ENCODE results near the gene PPFIA4.

Gene PPFIA4

GRCh38 chr1:203072911-203073310 lies 46.6 kb downstream of the PPFIA4 start:
- TF ChIP-seq, protein P1, sequence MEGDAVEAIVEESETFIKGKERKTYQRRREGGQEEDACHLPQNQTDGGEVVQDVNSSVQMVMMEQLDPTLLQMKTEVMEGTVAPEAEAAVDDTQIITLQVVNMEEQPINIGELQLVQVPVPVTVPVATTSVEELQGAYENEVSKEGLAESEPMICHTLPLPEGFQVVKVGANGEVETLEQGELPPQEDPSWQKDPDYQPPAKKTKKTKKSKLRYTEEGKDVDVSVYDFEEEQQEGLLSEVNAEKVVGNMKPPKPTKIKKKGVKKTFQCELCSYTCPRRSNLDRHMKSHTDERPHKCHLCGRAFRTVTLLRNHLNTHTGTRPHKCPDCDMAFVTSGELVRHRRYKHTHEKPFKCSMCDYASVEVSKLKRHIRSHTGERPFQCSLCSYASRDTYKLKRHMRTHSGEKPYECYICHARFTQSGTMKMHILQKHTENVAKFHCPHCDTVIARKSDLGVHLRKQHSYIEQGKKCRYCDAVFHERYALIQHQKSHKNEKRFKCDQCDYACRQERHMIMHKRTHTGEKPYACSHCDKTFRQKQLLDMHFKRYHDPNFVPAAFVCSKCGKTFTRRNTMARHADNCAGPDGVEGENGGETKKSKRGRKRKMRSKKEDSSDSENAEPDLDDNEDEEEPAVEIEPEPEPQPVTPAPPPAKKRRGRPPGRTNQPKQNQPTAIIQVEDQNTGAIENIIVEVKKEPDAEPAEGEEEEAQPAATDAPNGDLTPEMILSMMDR (conservative IDR thresholded peaks at IDR 0.05; ENCODE audit: low read depth, low read length), result no peak
- H3K4me3 ChIP-seq (ENCODE audit: low read depth, low read length), result no peak overlapping the region
- no peak for DNase-seq (ENCODE audit: low read depth)

- TF ChIP-seq, protein P1 (conservative IDR thresholded peaks at IDR 0.05; ENCODE audit: low read depth, low read length), result no peak
- DNase-seq (ENCODE audit: low read depth), result no peak
- no peak overlapping the region for H3K4me3 ChIP-seq (ENCODE audit: low read depth, low read length)
Measured at GRCh38 chr1:203073469-203073868, 47.2 kb downstream of the PPFIA4 start.

DNA sequence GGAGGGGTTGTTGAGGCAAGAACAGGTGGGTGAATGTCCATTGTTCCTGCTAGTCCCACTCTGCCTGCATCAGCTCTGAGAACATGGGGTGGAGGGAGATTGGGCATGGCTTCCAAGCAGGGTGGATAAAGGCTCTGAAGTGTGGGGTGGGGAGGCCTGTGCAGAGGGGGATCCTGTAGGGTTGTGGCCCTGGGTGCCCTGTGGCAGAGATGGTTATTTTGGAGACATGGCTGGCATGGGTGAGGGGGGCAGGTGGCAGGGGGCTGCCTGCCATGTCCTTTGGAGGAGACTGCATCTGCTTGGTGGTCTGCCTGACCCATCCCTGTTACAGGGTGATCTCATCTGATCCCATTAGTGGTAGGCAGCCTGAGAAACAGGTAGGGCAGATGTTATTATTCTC lies 48.3 kb downstream of the PPFIA4 start:
- no peak overlapping the region for H3K4me3 ChIP-seq (ENCODE audit: low read depth, low read length)
- DNase-seq (ENCODE audit: low read depth), result no peak
- TF ChIP-seq, protein P1 (conservative IDR thresholded peaks at IDR 0.05; ENCODE audit: low read depth, low read length), result no peak

GRCh38 chr1:203075236-203076030 lies 49.1 kb downstream of the PPFIA4 start:
- H3K4me3 ChIP-seq (ENCODE audit: low read depth, low read length), result no peak overlapping the region
- DNase-seq (ENCODE audit: low read depth), result no peak
- TF ChIP-seq, protein P1 (conservative IDR thresholded peaks at IDR 0.05; ENCODE audit: low read depth, low read length), result no peak

DNA sequence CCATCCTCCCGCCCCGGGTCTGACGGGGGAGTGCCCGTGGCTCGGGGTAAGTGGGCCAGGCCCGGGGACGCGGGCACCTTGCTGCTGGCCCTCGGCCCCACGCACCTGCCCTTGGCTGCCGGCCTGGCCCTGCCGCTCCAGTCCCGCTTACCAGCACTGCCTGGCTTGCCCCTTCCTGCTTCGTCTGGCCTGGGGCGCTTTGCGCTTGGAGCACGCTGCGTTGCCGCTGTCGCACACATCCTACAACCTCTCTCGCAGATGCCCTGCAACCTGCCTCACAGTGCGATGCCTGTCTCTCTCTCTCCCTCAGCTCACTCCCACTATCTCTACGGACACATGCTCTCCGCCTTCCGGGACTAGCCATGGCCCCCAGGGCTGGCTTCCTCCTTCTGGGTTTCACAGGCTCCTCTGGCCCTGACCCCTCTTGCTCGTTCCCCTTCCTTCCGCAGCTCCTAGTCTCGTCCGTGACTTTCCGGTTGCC lies 49.8 kb downstream of the PPFIA4 start:
- DNase-seq (ENCODE audit: low read depth), result no peak
- TF ChIP-seq, protein P1 (conservative IDR thresholded peaks at IDR 0.05; ENCODE audit: low read depth, low read length), result no peak
- H3K4me3 ChIP-seq (ENCODE audit: low read depth, low read length), result no peak overlapping the region

DNA sequence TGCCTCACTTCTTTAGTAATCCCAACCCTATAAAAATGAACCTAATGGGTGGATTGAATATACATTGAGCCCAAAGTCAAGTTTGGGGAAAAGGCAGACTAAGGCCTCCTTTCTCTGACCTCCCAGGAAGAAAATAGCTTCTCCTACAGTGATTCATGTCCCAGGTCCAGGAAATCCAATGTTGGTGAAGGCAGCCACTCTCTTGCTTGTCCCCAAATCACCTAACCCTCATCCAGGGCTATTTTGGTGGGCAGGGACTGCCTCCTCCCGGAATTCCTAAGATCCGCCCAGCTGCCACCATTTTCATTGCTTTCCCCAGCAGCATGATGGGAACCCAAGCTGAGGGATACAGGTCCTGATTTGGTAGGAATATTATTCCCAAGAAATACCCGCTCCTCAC lies 51.1 kb downstream of the PPFIA4 start:
- no peak overlapping the region for H3K4me3 ChIP-seq (ENCODE audit: low read depth, low read length)
- DNase-seq (ENCODE audit: low read depth), result no peak
- TF ChIP-seq, protein P1 (conservative IDR thresholded peaks at IDR 0.05; ENCODE audit: low read depth, low read length), result no peak

DNA sequence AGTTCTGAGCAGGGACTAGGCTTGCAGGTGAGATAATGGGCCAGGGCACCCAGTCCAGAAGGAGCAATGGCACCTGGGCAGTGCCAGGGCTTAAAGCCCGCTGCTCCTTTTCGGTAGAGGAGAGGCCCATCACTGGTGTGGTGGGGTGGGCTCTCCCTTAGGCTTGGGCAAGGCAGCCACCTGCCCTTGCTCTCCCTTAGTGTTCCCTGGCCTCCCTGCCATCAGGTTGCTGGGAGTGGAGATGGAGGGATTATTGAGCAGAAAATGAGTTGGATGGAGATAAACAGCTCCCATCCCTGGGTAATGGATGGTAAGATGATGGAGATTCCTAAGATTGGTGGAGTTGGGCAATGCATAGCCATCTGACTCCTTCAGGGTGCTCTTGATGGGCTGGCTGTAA lies 51.7 kb downstream of the PPFIA4 start:
- no peak for DNase-seq (ENCODE audit: low read depth)
- TF ChIP-seq, protein P1 (conservative IDR thresholded peaks at IDR 0.05; ENCODE audit: low read depth, low read length), result no peak
- H3K4me3 ChIP-seq (ENCODE audit: low read depth, low read length), result no peak overlapping the region

Measured in choroid plexus epithelial cell (primary cell).